Measurements from ENCODE around the gene ZNF169. TPM values are rescaled to one million over a fixed set of nuclear protein-coding genes. Genes with fewer than 3 reads are reported as not detected.
"Not testable (repeated sequence)": the region's sequence is repeated elsewhere in the genome, so short reads cannot be mapped to it uniquely, and the experiment has no call there.

ZNF169 gene
- total RNA-seq, 1 donor from 2014 or later = 4.9 TPM

GRCh38 chr9:94322342-94322940 lies 63.3 kb downstream of the ZNF169 start:
- H3K4me3 Mint-ChIP-seq (ENCODE audit: unreplicated experiment) = not testable (repeated sequence)

GRCh38 chr9:94323153-94323798 lies 64.2 kb downstream of the ZNF169 start:
- DNase-seq; H3K4me3 Mint-ChIP-seq (ENCODE audit: unreplicated experiment); H3K27ac Mint-ChIP-seq (ENCODE audit: unreplicated experiment); H3K27me3 Mint-ChIP-seq (ENCODE audit: unreplicated experiment); H3K36me3 Mint-ChIP-seq (ENCODE audit: unreplicated experiment); H3K9me3 Mint-ChIP-seq (ENCODE audit: unreplicated experiment); H3K4me1 Mint-ChIP-seq (ENCODE audit: low read depth, unreplicated experiment): not testable (repeated sequence)

More at GRCh38 chr9:94322342-94322940, 63.3 kb downstream of the ZNF169 start:
- not testable (repeated sequence) for H3K27ac Mint-ChIP-seq (ENCODE audit: unreplicated experiment); H3K36me3 Mint-ChIP-seq (ENCODE audit: unreplicated experiment); H3K4me1 Mint-ChIP-seq (ENCODE audit: low read depth, unreplicated experiment); DNase-seq; H3K9me3 Mint-ChIP-seq (ENCODE audit: unreplicated experiment); H3K27me3 Mint-ChIP-seq (ENCODE audit: unreplicated experiment)

DNA sequence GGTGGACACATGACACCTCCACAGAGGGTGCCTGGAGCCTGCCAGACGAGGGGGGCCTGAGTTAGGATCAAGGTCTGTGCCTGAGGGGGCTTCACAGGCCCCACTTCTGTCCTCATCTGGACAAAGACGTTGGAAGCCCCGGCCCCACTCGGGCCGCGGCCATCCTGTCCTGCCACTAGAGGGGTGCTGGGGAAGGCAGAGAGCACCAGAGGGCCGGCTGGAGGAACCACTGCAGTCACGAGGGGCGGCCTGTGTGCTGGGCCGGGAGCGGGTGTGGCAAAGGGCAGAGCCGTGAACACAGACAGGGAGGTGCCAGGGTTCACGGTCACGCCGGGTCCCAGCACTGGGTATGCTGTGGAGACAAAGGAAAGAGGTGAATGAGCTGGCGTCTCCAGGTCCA lies 66.5 kb downstream of the ZNF169 start:
- not testable (repeated sequence) for H3K4me3 Mint-ChIP-seq (ENCODE audit: unreplicated experiment); H3K36me3 Mint-ChIP-seq (ENCODE audit: unreplicated experiment); H3K4me1 Mint-ChIP-seq (ENCODE audit: low read depth, unreplicated experiment); DNase-seq; H3K27ac Mint-ChIP-seq (ENCODE audit: unreplicated experiment); H3K9me3 Mint-ChIP-seq (ENCODE audit: unreplicated experiment); H3K27me3 Mint-ChIP-seq (ENCODE audit: unreplicated experiment)

- not testable (repeated sequence) for H3K9me3 Mint-ChIP-seq (ENCODE audit: unreplicated experiment); DNase-seq; H3K4me3 Mint-ChIP-seq (ENCODE audit: unreplicated experiment); H3K27me3 Mint-ChIP-seq (ENCODE audit: unreplicated experiment); H3K4me1 Mint-ChIP-seq (ENCODE audit: low read depth, unreplicated experiment); H3K27ac Mint-ChIP-seq (ENCODE audit: unreplicated experiment); H3K36me3 Mint-ChIP-seq (ENCODE audit: unreplicated experiment)
These were observed 69.4 kb downstream of the ZNF169 start, which contains the start of gene NUTM2F for GRCh38 chr9:94328544-94328943. Gene NUTM2F, minus strand, starts transcription at chr9:94328644. Its CDS starts 21 bp downstream, at chr9:94328623.

- H3K9me3 Mint-ChIP-seq (ENCODE audit: unreplicated experiment); DNase-seq; H3K36me3 Mint-ChIP-seq (ENCODE audit: unreplicated experiment); H3K27me3 Mint-ChIP-seq (ENCODE audit: unreplicated experiment); H3K27ac Mint-ChIP-seq (ENCODE audit: unreplicated experiment); H3K4me1 Mint-ChIP-seq (ENCODE audit: low read depth, unreplicated experiment); H3K4me3 Mint-ChIP-seq (ENCODE audit: unreplicated experiment): not testable (repeated sequence)
These were observed 77.3 kb downstream of the ZNF169 start for GRCh38 chr9:94336445-94336844.

- H3K4me3 Mint-ChIP-seq (ENCODE audit: unreplicated experiment); H3K9me3 Mint-ChIP-seq (ENCODE audit: unreplicated experiment); H3K27ac Mint-ChIP-seq (ENCODE audit: unreplicated experiment); H3K36me3 Mint-ChIP-seq (ENCODE audit: unreplicated experiment); H3K4me1 Mint-ChIP-seq (ENCODE audit: low read depth, unreplicated experiment); H3K27me3 Mint-ChIP-seq (ENCODE audit: unreplicated experiment); DNase-seq: not testable (repeated sequence)
These were observed 79.6 kb downstream of the ZNF169 start for GRCh38 chr9:94338723-94339122.

DNA sequence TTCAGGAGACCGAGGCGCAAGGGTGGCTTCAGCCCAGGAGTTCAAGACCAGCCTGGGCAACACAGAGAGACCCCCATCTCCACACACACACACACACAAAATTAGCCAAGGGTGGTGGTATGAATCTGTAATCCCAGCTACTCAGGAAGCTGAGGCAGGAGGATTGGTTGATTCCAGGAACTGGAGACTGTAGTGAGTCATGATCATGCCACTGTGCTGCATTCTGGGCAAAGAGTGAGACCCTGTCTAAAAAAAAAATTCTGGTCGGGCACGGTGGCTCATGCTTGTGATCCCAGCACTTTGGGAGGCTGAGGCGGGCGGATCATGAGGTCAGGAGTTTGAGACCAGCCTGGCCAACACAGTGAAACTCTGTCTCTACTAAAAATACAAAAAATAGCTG lies 80.6 kb downstream of the ZNF169 start:
- not testable (repeated sequence) for DNase-seq; H3K4me1 Mint-ChIP-seq (ENCODE audit: low read depth, unreplicated experiment); H3K36me3 Mint-ChIP-seq (ENCODE audit: unreplicated experiment); H3K27me3 Mint-ChIP-seq (ENCODE audit: unreplicated experiment); H3K27ac Mint-ChIP-seq (ENCODE audit: unreplicated experiment); H3K9me3 Mint-ChIP-seq (ENCODE audit: unreplicated experiment); H3K4me3 Mint-ChIP-seq (ENCODE audit: unreplicated experiment)

- not testable (repeated sequence) for H3K36me3 Mint-ChIP-seq (ENCODE audit: unreplicated experiment); H3K27me3 Mint-ChIP-seq (ENCODE audit: unreplicated experiment); H3K4me3 Mint-ChIP-seq (ENCODE audit: unreplicated experiment); H3K27ac Mint-ChIP-seq (ENCODE audit: unreplicated experiment); H3K4me1 Mint-ChIP-seq (ENCODE audit: low read depth, unreplicated experiment); DNase-seq; H3K9me3 Mint-ChIP-seq (ENCODE audit: unreplicated experiment)
These were observed 81.7 kb downstream of the ZNF169 start for GRCh38 chr9:94340750-94341149.

DNA sequence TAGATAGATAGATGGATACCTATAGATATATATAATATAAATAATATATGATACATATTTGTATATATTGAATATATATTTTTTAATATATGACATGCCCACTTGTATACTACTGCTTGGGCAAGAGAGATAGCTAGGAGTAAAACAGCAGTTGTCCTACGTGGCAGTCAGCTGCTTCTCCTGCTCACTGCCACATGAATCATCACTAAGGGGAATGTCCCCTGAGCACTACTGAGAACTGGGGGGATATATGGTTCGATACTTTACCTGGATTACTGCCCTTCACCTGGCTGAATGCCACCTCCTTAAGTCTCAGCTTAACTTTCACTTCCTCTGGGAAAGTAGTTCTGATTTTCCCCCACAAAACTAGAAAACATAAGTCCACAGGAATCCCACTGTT lies 82.6 kb downstream of the ZNF169 start:
- DNase-seq; H3K27me3 Mint-ChIP-seq (ENCODE audit: unreplicated experiment): not testable (repeated sequence)

DNA sequence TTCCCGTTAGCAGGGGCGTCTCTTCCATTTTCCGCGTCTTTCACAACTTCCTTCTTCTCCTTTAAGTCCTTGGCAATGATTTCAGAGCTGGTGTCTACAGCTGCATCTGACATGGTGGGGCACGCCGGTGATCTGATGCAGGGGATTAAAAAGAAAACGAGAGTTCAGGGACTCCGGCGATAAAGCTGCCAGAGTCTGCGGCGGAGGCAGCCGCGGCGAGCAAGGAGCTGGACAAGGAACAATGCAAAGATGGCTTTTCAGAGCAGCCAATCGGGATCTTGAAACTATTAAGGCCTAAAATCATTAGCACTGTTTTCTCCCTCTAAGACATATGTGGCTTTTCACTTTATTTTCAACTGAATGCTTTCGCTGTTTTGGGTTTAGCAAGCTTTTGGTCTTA lies 88.4 kb downstream of the ZNF169 start:
- H3K27ac Mint-ChIP-seq (ENCODE audit: unreplicated experiment); H3K9me3 Mint-ChIP-seq (ENCODE audit: unreplicated experiment); H3K4me1 Mint-ChIP-seq (ENCODE audit: low read depth, unreplicated experiment); H3K4me3 Mint-ChIP-seq (ENCODE audit: unreplicated experiment); DNase-seq; H3K36me3 Mint-ChIP-seq (ENCODE audit: unreplicated experiment); H3K27me3 Mint-ChIP-seq (ENCODE audit: unreplicated experiment): not testable (repeated sequence)

More for the DNA sequence above, 82.6 kb downstream of the ZNF169 start:
- H3K4me1 Mint-ChIP-seq (ENCODE audit: low read depth, unreplicated experiment); H3K36me3 Mint-ChIP-seq (ENCODE audit: unreplicated experiment); H3K9me3 Mint-ChIP-seq (ENCODE audit: unreplicated experiment); H3K27ac Mint-ChIP-seq (ENCODE audit: unreplicated experiment); H3K4me3 Mint-ChIP-seq (ENCODE audit: unreplicated experiment): not testable (repeated sequence)

DNA sequence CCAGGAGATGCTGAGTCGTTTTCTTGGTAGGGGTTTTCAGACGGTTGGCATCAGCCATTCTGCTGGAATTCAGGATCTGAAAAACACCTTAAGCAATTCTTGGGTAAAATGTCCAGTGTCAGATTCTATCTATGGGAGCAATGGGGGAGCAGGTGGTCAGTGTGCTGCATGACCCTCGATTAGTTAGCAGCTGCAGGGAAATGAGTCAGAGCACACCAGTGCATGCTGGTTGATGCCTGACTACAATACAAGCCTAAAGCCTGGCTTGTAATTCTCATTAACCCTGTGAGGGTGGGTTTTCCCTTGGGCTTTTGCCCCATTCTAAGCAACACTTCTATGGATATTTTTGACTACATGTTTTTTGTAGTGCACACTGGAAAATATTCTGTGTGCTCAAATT lies 89.7 kb downstream of the ZNF169 start:
- H3K9me3 Mint-ChIP-seq (ENCODE audit: unreplicated experiment); H3K4me1 Mint-ChIP-seq (ENCODE audit: low read depth, unreplicated experiment); DNase-seq; H3K4me3 Mint-ChIP-seq (ENCODE audit: unreplicated experiment); H3K27ac Mint-ChIP-seq (ENCODE audit: unreplicated experiment); H3K27me3 Mint-ChIP-seq (ENCODE audit: unreplicated experiment); H3K36me3 Mint-ChIP-seq (ENCODE audit: unreplicated experiment): not testable (repeated sequence)
